ENCODE data around the gene GUCA2B. TPM values are rescaled to one million over a fixed set of nuclear protein-coding genes. Genes with fewer than 3 reads are reported as not detected.

GUCA2B gene
- total RNA-seq (2014; rRNA removed; shearing (Covaris generic)): not detected in 2 replicates
- polyA plus RNA-seq (2014; cell fraction: nucleus; rRNA removed): not detected in 2 replicates

- DNase-seq (ENCODE audit: extremely low read depth, low read depth): no peak
These were observed at the start of gene GUCA2B for GRCh38 chr1:42152907-42153600. GUCA2B (plus strand) TSS chr1:42153410; CDS start chr1:42153451, 41 bp downstream.

DNA sequence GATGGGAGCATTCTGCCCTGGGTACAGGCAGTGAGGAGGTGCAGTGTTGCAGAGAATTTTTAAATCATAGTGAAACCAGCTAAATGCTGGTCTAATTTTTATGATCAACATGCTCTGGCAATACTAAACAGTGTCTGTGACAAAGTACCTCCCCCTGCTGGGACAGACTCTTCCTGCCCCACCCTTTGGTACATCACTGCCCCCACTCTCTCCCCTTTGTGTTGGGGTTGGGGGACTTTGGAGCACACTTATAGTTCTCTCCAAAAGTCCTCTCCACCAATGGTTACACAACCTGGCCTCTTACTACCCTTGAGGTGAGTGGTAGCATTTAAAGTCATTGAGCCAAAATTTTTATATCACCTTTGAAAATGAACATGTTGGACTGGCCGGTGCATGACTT lies 48.2 kb upstream of the GUCA2B start:
- no peak for DNase-seq (ENCODE audit: extremely low read depth, low read depth)

GRCh38 chr1:42108309-42108708 lies 44.9 kb upstream of the GUCA2B start:
- no peak for DNase-seq (ENCODE audit: extremely low read depth, low read depth)

DNA sequence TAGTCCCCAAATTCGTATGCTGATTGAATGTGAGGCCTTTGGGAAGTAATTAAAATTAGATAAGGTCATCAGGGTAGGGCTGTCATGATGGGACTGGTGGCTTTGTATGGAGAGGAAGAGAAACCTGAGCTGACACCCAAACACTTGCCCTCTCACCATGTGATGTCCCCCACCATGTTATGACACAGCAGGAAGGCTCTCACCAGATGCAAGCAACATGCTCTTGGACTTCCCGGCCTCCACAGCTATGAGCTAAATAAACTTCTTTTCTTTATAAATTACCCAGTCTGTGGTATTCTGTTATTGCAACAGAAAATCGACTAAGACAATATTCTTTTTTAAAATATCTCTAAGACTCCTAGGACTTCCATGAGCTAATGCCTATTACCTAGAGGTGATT lies 43.6 kb upstream of the GUCA2B start:
- no peak for DNase-seq (ENCODE audit: extremely low read depth, low read depth)

DNA sequence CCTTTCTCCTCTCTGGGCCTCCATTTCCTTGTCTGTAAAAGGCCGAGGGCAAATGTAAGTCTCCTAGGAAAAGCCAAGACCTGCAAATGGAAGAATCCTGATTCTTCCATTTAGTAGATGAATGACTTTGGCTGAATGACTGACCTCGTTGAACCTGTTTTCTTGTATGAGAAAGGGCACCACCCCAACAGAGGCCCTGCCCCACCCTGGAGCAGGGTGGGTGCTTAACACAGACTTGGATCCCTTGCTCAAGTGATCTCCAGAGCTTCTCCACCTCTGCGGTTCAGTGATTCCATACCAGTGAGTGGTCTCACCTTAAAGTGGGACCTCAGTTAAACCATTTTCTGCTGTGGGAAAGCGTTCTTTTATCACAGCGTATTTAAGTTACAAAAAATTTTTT lies 39.0 kb upstream of the GUCA2B start:
- no peak for DNase-seq (ENCODE audit: extremely low read depth, low read depth)

- DNase-seq (ENCODE audit: extremely low read depth, low read depth): no peak
These were observed 36.0 kb upstream of the GUCA2B start for GRCh38 chr1:42117214-42117613.

GRCh38 chr1:42118125-42118524 lies 35.1 kb upstream of the GUCA2B start:
- no peak for DNase-seq (ENCODE audit: extremely low read depth, low read depth)

DNA sequence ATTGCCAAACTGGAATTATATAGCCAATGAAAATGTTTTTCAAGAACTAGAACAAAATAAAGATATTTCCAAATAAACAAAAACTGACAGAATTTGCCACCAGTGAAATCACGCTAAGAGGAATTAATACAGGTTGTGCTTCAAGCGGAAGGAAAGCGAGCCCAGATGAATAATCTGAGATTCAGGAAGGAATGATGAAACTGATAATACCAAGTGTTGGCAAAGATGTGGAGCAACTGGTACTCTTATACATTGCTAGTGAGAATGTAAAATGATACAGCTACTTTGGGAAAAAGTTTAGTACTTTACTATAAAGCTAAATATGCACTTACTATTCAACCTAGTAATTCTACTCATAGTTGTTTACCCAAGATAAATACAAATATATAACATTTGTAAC lies 30.8 kb upstream of the GUCA2B start:
- no peak for DNase-seq (ENCODE audit: extremely low read depth, low read depth)

- DNase-seq (ENCODE audit: extremely low read depth, low read depth): no peak
These were observed 27.7 kb upstream of the GUCA2B start for GRCh38 chr1:42125552-42125951.

DNA sequence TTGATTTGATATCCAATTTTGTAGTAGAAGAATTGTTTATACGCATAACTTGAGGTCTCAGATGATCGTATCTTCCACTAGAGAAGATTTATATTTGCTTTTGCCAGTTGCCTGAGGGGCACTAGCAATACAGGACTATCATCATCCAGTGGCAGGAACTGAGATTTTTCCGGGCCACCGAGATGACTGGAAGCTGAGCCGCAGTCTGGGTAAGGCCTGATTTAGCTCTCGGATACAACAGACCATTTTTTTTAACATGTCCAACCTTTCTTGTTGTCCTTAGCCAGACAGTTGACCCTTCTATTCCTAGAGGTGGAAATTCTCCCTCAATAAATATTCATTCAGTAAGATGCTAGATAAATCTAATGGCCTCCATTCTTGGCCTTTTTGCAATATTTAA lies 25.4 kb upstream of the GUCA2B start:
- no peak for DNase-seq (ENCODE audit: extremely low read depth, low read depth)

GRCh38 chr1:42128499-42128898 lies 24.7 kb upstream of the GUCA2B start:
- DNase-seq (ENCODE audit: extremely low read depth, low read depth): no peak

GRCh38 chr1:42128964-42129363 lies 24.2 kb upstream of the GUCA2B start:
- DNase-seq (ENCODE audit: extremely low read depth, low read depth): no peak

GRCh38 chr1:42130061-42130660 lies 23.0 kb upstream of the GUCA2B start:
- no peak for DNase-seq (ENCODE audit: extremely low read depth, low read depth)

GRCh38 chr1:42133390-42133789 lies 19.8 kb upstream of the GUCA2B start:
- DNase-seq (ENCODE audit: extremely low read depth, low read depth): no peak

DNA sequence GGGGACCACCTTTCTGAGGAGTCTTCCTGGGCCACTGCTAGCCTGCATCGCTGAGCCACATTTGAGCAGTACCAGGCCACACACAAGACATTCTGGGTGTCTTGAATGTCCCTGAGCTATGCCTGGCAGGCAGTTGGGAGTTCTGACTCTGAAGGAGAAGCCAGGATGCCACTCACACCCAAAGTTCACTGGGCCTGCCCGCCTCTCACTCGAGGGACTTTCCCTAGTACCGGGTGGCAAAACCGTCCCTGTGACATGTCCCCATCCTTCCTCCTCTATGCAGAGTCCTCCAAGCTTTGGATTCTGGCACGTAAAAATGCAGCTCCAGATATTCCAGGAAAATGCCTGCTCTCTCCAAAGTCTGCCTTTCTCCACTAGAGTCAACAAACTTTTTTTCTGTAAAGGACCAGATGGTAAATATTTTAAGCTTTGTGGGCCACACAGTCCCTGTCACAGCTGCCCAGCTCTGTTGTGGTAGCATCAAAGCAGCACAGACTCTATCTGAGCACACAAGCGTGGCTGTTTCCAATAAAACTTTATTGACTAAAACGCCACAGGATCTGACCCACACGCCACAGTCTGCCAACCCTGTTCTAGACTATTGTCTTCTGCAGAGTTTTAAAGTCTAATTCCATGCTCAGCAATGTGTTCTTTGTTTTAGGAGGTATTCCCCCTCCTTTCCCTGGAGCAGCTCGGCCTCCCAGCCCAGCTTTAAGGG lies 19.2 kb upstream of the GUCA2B start:
- DNase-seq (ENCODE audit: extremely low read depth, low read depth): no peak

DNA sequence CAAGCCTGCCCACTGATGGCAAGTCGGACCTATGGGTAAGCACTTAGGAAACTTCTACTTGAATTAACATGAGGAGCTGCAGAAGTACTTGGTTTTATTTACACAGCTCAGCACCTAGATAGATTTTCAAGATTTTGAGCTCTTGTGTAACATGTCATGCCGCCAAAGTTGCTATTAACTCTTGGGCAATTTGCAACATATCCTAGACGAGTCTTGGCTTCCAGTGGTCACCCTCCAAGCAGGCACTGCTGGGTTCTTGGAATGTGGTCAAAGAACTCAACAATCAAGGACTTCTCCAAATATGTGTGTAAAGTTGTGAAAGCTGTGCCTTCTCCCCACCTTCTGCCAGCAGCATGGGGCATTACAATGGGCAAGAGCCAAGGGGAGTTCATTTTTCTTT lies 17.8 kb upstream of the GUCA2B start:
- no peak for DNase-seq (ENCODE audit: extremely low read depth, low read depth)

GRCh38 chr1:42136466-42136865 lies 16.7 kb upstream of the GUCA2B start:
- DNase-seq (ENCODE audit: extremely low read depth, low read depth): no peak

DNA sequence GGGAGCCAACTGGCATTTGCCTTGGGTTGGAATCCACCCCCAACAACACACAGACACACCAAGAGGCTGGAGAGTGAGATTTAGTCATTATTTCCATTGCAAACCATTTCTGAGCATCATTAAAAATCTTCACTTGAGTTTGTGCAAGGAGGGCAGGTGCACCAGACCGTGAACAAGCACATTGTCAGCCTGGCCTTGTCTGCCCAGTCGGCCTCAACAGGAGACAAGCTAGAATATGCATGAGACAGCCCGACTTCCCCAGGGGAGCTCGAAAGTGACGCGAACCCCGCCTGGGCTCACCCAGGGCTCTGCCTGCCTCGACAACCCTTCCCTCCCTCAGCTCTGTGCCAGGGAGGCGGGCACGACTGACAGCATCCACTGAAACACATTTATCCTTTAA lies 15.4 kb upstream of the GUCA2B start:
- DNase-seq (ENCODE audit: extremely low read depth, low read depth): no peak

GRCh38 chr1:42138586-42138985 lies 14.6 kb upstream of the GUCA2B start:
- no peak for DNase-seq (ENCODE audit: extremely low read depth, low read depth)

DNA sequence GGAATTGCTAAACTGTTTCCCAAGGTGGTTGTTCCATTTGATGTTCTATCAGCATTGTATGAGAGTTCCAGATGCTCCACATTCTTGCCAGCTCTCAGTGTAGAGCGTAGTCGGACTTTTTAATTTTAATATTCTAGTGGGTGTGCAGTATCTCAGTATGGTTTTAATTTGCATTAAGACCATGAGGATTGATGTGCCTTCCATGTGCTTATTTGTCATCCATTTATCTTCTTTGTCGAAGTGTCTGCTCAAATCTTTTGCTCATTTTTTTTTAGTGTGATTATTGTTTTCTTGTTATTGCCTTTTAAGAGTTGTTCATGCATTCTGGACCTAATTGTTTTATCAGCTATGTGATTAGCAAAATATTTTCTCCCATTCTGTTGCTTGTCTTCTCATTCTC lies 13.8 kb upstream of the GUCA2B start:
- no peak for DNase-seq (ENCODE audit: extremely low read depth, low read depth)

DNA sequence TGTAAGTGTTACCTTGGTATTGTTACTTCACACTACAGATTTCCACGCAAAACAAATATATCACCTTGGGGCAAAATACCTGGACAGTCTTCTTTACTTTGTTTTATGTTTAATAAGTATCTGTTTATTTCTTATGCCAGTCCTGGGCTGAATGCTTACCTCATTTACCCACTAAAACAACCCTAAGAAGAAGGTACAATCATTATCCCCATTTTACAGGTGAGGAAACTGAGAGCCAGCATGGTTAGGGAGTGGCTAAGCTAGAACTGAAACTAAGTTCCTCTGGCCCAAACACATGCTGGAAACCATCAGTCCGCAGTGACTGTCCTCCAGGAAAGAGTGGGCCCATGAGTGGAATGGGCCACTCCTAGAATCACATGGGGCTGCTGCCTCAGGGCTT lies 13.0 kb upstream of the GUCA2B start:
- no peak for DNase-seq (ENCODE audit: extremely low read depth, low read depth)

DNA sequence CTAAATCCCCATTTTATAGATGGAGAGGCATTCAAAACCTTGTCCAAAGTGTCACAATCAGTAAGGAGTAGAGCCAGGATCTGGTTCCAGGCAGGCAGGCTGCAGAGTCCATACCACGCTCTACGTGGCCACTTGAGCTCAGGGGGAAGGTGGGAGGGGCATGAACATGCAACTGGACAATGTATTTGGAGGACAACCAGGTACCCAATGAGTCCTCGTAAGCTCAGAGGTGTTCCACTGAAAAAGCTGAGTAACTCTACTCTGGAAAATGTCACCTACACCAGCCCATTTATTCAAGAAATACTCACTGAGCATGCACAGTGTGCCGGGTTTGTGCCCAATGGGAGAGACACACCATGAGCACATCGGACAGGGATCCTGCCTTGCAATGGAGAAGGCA lies 11.2 kb upstream of the GUCA2B start:
- no peak for DNase-seq (ENCODE audit: extremely low read depth, low read depth)
